HepG2 (cell line): ENCODE measurements around the gene ANKS1B. TPM values are rescaled to one million over a fixed set of nuclear protein-coding genes. Genes with fewer than 3 reads are reported as not detected.

Source experiments
- ATAC-seq: fragments of 200-7000 bp; cut with Tn5 transposase; 3 replicates; pipeline ENCODE4 v1.9.1; 2020; ENCODE audit warnings: mild to moderate bottlenecking, moderate library complexity
- BruUV-seq: library from RNA; stranded (reverse); fragments of 400-500 nt; replicated peaks from 2 replicates; lab custom pipeline; 2021; lab: Mats Ljungman, UMichigan
- CTCF ChIA-PET: fragments of 300-600 bp; formaldehyde crosslinking; extraction: SDS; loops from one replicate; lab custom pipeline; 2021; ENCODE audit warnings: low total read pairs, inconsistent platforms, low intra/inter-chr PET ratio; lab: Yijun Ruan, JAX
- POLR2A ChIA-PET: fragments of 350-600 bp; sonication (Branson Sonifier 250); formaldehyde crosslinking; loops from one replicate; lab custom pipeline; 2020; ENCODE audit warnings: antibody characterized with exemption, inconsistent platforms; lab: Yijun Ruan, JAX
- DNase-seq: peaks from one replicate; pipeline ENCODE4 v3.0.0-alpha.2; 2015; ENCODE audit warnings: low spot score
- FAIRE-seq: peaks from 3 replicates; lab custom pipeline; 2011; peaks lifted over from hg19 to GRCh38; lab: Jason Lieb, UNC
- H2AFZ ChIP-seq: one replicate; pipeline ENCODE4 v1.6.1; 2011; ENCODE audit warnings: low read length, inconsistent platforms
- H3K27ac ChIP-seq: fragments of 300-600 bp; 3 replicates; pipeline ENCODE4 v1.8.0; 2011; ENCODE audit warnings: mixed run types, mild to moderate bottlenecking, mixed read lengths, low read length, inconsistent platforms; ENCODE audit not compliant: insufficient read depth; ENCODE audit errors: extremely low read length
- H3K27me3 ChIP-seq, 2 experiments: fragments of 200-600 bp in 1 of 2; 2 replicates in 1 of 2; 3 replicates in 1 of 2; pipeline versions ENCODE4 v1.6.0 to v1.8.0; 2011; ENCODE audit warnings: low read length in 2 of 2, mild to moderate bottlenecking in 2 of 2, moderate library complexity in 2 of 2, inconsistent platforms in 1 of 2; ENCODE audit not compliant: insufficient read depth in 2 of 2, control insufficient read depth in 1 of 2
- H3K36me3 ChIP-seq, 2 experiments: fragments of 200-600 bp in 1 of 2; replicated peaks in 1 of 2; 2 replicates in 1 of 2; 3 replicates in 1 of 2; pipeline versions ENCODE4 v1.5.1 to v1.8.0; 2011; ENCODE audit warnings: low read length in 2 of 2, inconsistent platforms in 1 of 2; ENCODE audit not compliant: insufficient read depth in 2 of 2, control insufficient read depth in 1 of 2
- H3K4me1 ChIP-seq: 2 replicates; pipeline ENCODE4 v1.5.1; 2012; ENCODE audit warnings: low read length, inconsistent platforms; ENCODE audit not compliant: insufficient read depth
- H3K4me2 ChIP-seq: 2 replicates; pipeline ENCODE4 v1.6.0; 2011; ENCODE audit warnings: low read depth, low read length, inconsistent platforms
- H3K4me3 ChIP-seq, 3 experiments: fragments of 200-600 bp in 1 of 3; sonication (generic), shearing (Covaris generic) in 1 of 3; replicated peaks in 1 of 3; 2 replicates each; pipeline ENCODE4 v1.5.1; 2011 to 2016; ENCODE audit warnings: low read length in 3 of 3, inconsistent platforms in 2 of 3, low read depth in 2 of 3, mild to moderate bottlenecking in 2 of 3, control low read depth in 1 of 3, mixed read lengths in 1 of 3; ENCODE audit not compliant: insufficient read depth in 1 of 3
- H3K79me2 ChIP-seq: one replicate; pipeline ENCODE4 v1.6.1; 2011; ENCODE audit warnings: low read length, inconsistent platforms; ENCODE audit not compliant: insufficient read depth
- H3K9ac ChIP-seq: 2 replicates; pipeline ENCODE4 v1.6.0; 2011; ENCODE audit warnings: mild to moderate bottlenecking, low read depth, low read length, inconsistent platforms; ENCODE audit not compliant: insufficient read depth
- H3K9me3 ChIP-seq: 2 replicates; pipeline ENCODE4 v1.5.1; 2012; ENCODE audit warnings: mild to moderate bottlenecking, low read length
- H4K20me1 ChIP-seq: 2 replicates; pipeline ENCODE4 v1.6.0; 2011; ENCODE audit warnings: inconsistent platforms, mild to moderate bottlenecking, low read length, moderate library complexity; ENCODE audit not compliant: insufficient read depth
- ATF2 ChIP-seq: sonication (generic); formaldehyde crosslinking; IDR thresholded peaks from 2 replicates; pipeline ENCODE4 v1.4.0; 2020; ENCODE audit warnings: missing genetic modification reagents
- SP1 ChIP-seq, 2 experiments: fragments of 450-650 bp in 1 of 2; sonication (generic) in 1 of 2; formaldehyde crosslinking in 1 of 2; IDR thresholded peaks; 2 replicates each; pipeline versions ENCODE4 v1.4.0 to v1.6.1; 2016 to 2020; ENCODE audit warnings: missing genetic modification reagents in 1 of 2
- WGBS: methylation state at CpG from one replicate; pipeline ENCODE4 v1.1.6; 2017; ENCODE audit warnings: low lambda C conversion rate; 5-methylcytosine and 5-hydroxymethylcytosine counted together
- in situ Hi-C: cut with HindIII; loops from 2 replicates; pipeline ENCODE4 v1.10.0; 2017; ENCODE audit warnings: low pct_unique_long_range_greater_than_20kb; ENCODE audit not compliant: extremely low pct_ligation_motif_present
- intact Hi-C: fragments of 100-400 bp; cut with micrococcal nuclease; formaldehyde crosslinking; loops from one replicate; pipeline ENCODE4 v1.10.0; 2022; ENCODE audit not compliant: unreplicated experiment
- polyA plus RNA-seq, 8 experiments: library from polyadenylated mRNA; depleted of rRNA in 3 of 8; stranded (reverse) in 7 of 8; unstranded in 1 of 8; fragments of >200 nt; fragmentation: Illumina TruSeq in 4 of 8; extraction: Trizol in 4 of 8; gene quantifications; 2 replicates each; pipeline versions ENCODE4 v1.2.1 to v1.2.3, GENCODE V29; 2011 to 2016; ENCODE audit warnings: low read depth in 4 of 8, missing spikeins in 1 of 8, mixed read lengths in 1 of 8; ENCODE audit not compliant: insufficient read depth in 1 of 8
- total RNA-seq, 5 experiments: library from RNA; depleted of rRNA; stranded (reverse); fragments of >200 nt; fragmentation: Illumina TruSeq; extraction: Trizol; gene quantifications; 2 replicates each; pipeline ENCODE4 v1.2.3, GENCODE V29; 2016; ENCODE audit warnings: low read depth in 1 of 5
- TF ChIP-seq, protein P1 (sequence below): sonication (generic); formaldehyde crosslinking; IDR thresholded peaks from 2 replicates; pipeline ENCODE4 v1.5.1; 2020; ENCODE audit warnings: mild to moderate bottlenecking, missing genetic modification reagents, borderline replicate concordance

ANKS1B gene
- total and polyA plus RNA-seq, 2 of the 13 experiments (the other 11 are each of a cell fraction or from before 2014, with no cell fraction given): 0.15 TPM; not detected in 1

- TF ChIP-seq, protein P1, sequence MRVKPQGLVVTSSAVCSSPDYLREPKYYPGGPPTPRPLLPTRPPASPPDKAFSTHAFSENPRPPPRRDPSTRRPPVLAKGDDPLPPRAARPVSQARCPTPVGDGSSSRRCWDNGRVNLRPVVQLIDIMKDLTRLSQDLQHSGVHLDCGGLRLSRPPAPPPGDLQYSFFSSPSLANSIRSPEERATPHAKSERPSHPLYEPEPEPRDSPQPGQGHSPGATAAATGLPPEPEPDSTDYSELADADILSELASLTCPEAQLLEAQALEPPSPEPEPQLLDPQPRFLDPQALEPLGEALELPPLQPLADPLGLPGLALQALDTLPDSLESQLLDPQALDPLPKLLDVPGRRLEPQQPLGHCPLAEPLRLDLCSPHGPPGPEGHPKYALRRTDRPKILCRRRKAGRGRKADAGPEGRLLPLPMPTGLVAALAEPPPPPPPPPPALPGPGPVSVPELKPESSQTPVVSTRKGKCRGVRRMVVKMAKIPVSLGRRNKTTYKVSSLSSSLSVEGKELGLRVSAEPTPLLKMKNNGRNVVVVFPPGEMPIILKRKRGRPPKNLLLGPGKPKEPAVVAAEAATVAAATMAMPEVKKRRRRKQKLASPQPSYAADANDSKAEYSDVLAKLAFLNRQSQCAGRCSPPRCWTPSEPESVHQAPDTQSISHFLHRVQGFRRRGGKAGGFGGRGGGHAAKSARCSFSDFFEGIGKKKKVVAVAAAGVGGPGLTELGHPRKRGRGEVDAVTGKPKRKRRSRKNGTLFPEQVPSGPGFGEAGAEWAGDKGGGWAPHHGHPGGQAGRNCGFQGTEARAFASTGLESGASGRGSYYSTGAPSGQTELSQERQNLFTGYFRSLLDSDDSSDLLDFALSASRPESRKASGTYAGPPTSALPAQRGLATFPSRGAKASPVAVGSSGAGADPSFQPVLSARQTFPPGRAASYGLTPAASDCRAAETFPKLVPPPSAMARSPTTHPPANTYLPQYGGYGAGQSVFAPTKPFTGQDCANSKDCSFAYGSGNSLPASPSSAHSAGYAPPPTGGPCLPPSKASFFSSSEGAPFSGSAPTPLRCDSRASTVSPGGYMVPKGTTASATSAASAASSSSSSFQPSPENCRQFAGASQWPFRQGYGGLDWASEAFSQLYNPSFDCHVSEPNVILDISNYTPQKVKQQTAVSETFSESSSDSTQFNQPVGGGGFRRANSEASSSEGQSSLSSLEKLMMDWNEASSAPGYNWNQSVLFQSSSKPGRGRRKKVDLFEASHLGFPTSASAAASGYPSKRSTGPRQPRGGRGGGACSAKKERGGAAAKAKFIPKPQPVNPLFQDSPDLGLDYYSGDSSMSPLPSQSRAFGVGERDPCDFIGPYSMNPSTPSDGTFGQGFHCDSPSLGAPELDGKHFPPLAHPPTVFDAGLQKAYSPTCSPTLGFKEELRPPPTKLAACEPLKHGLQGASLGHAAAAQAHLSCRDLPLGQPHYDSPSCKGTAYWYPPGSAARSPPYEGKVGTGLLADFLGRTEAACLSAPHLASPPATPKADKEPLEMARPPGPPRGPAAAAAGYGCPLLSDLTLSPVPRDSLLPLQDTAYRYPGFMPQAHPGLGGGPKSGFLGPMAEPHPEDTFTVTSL (CRISPR knock-in tag): 0 out of 2 replicates have a peak, but pooled peaks have one; percentile 20
- TF ChIP-seq, all 625 proteins: peak for 9
Measured at GRCh38 chr12:99959549-99960170, 25.1 kb downstream of the ANKS1B start (continued).

DNA sequence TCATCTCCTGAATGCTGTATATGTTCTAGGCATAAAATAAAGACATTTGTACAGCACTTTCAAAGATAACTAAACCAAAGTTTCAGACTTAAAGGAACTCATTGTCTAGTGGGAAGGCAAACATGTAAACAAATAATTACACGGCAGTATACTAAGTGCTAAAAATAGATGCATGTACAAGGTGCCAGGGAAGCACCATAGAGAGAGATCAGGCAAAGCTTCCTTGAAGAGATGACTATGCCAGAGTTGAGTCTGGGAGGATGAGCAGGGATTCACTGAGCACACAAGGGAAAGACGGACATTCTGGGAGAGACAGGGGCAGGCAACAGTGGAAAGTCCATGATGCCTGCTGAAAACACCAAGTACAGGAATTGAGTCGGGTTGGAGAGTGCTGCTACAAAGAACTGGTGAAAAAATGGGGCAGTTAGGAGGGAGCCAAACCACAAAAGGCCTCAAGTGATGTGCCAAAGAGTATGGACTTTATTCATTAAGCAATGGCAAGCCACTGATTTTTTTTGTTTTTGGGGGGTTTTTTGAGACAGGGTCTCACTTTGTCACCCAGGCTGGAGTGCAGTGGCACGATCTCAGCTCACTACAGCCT is 26.8 kb downstream of the ANKS1B start:
- Histone ChIP-seq H3K4me2 (no peak overlapping the region), H4K20me1 (no peaks in the 10 kb centered on the region), H3K36me3 (no peaks in the 10 kb centered on the region), H3K79me2 (no peaks in the 10 kb centered on the region), H3K4me1 (peaks cover 7% of the 10 kb centered on the region; the same call in 1 of the 2 replicates), H3K27ac (no peak overlapping the region), H3K4me3 (no peak overlapping the region), H3K9me3 (no peaks in the 10 kb centered on the region), H2AFZ (no peak overlapping the region), H3K9ac (no peak overlapping the region), H3K27me3 (no peaks in the 10 kb centered on the region; a peak in 1 of 5 replicates)
- no TSS peak for BruUV-seq
- intact Hi-C loops: no loop called here
- ATAC-seq (no peak), FAIRE-seq (no peak), DNase-seq (no peak)
- WGBS: 3% methylated on average over 3 of the region's 4 CpGs
- in situ Hi-C loops: no loop called here
- CTCF ChIA-PET: no interaction called here
- POLR2A ChIA-PET: no interaction called here
- TF ChIP-seq SP1 (IDR thresholded peaks at IDR 0.05): no peak
- TF ChIP-seq SP1 (CRISPR knock-in tag; IDR thresholded peaks at IDR 0.05): no peak
- no peak for TF ChIP-seq ATF2 (CRISPR knock-in tag)
